ENCODE data around the gene LRRC46. TPM values are rescaled to one million over a fixed set of nuclear protein-coding genes. Genes with fewer than 3 reads are reported as not detected.

Gene LRRC46
- total RNA-seq, 1 donor from 2014 or later = 1.1 TPM

- peaks cover 12% of the 10 kb centered on the region for H3K36me3 ChIP-seq
- TF ChIP-seq, protein P1, sequence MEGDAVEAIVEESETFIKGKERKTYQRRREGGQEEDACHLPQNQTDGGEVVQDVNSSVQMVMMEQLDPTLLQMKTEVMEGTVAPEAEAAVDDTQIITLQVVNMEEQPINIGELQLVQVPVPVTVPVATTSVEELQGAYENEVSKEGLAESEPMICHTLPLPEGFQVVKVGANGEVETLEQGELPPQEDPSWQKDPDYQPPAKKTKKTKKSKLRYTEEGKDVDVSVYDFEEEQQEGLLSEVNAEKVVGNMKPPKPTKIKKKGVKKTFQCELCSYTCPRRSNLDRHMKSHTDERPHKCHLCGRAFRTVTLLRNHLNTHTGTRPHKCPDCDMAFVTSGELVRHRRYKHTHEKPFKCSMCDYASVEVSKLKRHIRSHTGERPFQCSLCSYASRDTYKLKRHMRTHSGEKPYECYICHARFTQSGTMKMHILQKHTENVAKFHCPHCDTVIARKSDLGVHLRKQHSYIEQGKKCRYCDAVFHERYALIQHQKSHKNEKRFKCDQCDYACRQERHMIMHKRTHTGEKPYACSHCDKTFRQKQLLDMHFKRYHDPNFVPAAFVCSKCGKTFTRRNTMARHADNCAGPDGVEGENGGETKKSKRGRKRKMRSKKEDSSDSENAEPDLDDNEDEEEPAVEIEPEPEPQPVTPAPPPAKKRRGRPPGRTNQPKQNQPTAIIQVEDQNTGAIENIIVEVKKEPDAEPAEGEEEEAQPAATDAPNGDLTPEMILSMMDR (IDR thresholded peaks at IDR 0.05) = peak; percentile 49
- ATAC-seq = peak; percentile 67
- H3K9me3 ChIP-seq = no peaks in the 10 kb centered on the region
- intact Hi-C loops (cut with DNase I) = no loop called here
- no peak for DNase-seq
- H3K27ac ChIP-seq = no peak overlapping the region
- H3K4me1 ChIP-seq = no peaks in the 10 kb centered on the region
- H3K4me3 ChIP-seq = no peak overlapping the region
- H3K27me3 ChIP-seq = no peaks in the 10 kb centered on the region
Observed at GRCh38 chr17:47802341-47803022, 29.0 kb upstream of the LRRC46 start.

DNA sequence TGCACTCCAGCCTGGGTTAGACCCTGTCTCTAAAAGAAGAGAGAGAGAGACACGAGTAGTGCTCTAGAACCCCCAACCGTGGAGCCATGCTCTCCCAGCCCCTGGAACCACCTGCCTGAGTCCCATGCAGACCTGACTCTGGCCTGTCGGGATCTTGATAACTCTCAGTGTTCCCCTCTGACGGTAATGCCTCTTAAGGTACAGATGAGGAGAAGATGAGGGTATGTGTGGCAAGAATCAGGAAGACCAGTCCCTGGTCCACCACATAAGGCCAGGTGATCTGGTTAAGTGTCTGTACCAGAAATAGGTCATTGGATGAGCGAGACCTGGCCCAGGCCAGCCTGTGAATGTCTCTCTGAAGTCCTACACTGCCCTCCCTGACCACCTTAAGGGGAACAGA is 28.3 kb upstream of the LRRC46 start:
- TF ChIP-seq, protein P1 (IDR thresholded peaks at IDR 0.05) = no peak
- no peak for DNase-seq
- intact Hi-C loops (cut with DNase I) = no loop called here
- no peaks in the 10 kb centered on the region for H3K4me1 ChIP-seq
- H3K9me3 ChIP-seq = no peaks in the 10 kb centered on the region
- no peak overlapping the region for H3K4me3 ChIP-seq
- H3K27ac ChIP-seq = no peak overlapping the region
- peaks cover 19% of the 10 kb centered on the region for H3K36me3 ChIP-seq
- no peak for ATAC-seq
- no peaks in the 10 kb centered on the region for H3K27me3 ChIP-seq

DNA sequence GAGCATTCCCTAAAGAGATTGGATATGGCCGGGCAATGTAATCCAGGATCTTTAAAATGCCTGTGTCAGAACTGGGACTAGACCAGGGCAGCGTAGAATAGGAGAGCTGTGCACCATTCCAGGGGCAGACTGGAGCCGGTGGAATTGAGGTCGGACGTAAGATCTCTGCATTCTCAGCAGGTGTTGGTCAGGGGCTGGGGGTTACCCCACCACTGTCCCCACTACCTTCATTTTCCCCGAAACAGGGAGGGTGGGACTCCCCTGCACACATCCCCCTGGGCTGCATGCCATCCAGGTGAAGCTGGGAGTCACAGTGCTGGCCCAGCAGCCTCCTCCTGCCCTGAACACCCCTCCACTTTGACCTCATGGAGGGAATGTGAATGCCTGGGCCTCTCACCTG is 27.7 kb upstream of the LRRC46 start:
- TF ChIP-seq, protein P1 (IDR thresholded peaks at IDR 0.05) = no peak
- intact Hi-C loops (cut with DNase I) = no loop called here
- no peak for DNase-seq
- Histone ChIP-seq H3K27ac (no peak overlapping the region), H3K27me3 (no peaks in the 10 kb centered on the region), H3K4me1 (no peaks in the 10 kb centered on the region), H3K36me3 (peaks cover 24% of the 10 kb centered on the region), H3K9me3 (no peaks in the 10 kb centered on the region), H3K4me3 (no peak overlapping the region)
- ATAC-seq = no peak

DNA sequence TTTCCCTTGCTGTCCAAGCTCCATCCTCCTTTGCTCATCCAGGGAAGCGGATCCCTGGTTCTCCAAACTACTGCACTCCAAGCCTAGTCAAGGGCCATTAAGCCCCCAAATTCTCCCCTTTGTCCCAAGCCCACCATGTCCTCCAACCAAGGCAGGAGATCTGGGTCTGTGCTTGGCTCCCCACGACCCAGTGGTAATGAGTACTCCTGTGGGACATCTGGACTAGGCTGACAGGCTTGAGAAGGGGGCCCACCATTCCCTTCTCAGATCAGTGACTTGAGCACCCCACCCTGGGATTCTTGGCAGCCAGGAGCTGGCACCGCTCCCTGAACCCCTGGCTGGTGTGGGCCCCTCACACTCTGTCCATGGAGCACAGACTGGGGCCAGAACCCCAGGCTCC is 27.0 kb upstream of the LRRC46 start:
- Histone ChIP-seq H3K36me3 (peaks cover 31% of the 10 kb centered on the region), H3K27me3 (no peaks in the 10 kb centered on the region), H3K27ac (no peak overlapping the region), H3K9me3 (no peaks in the 10 kb centered on the region), H3K4me1 (no peaks in the 10 kb centered on the region), H3K4me3 (no peak overlapping the region)
- DNase-seq (peak; percentile 9), ATAC-seq (no peak)
- TF ChIP-seq, protein P1 (IDR thresholded peaks at IDR 0.05) = no peak
- intact Hi-C loops (cut with DNase I) = no loop called here

GRCh38 chr17:47806026-47806912 is 25.2 kb upstream of the LRRC46 start:
- intact Hi-C loops (cut with DNase I) = no loop called here
- no peak for DNase-seq
- Histone ChIP-seq H3K9me3 (no peaks in the 10 kb centered on the region), H3K27ac (no peak overlapping the region), H3K36me3 (peaks cover 37% of the 10 kb centered on the region), H3K27me3 (no peaks in the 10 kb centered on the region), H3K4me1 (no peaks in the 10 kb centered on the region), H3K4me3 (no peak overlapping the region)
- ATAC-seq = no peak
- TF ChIP-seq, protein P1 (IDR thresholded peaks at IDR 0.05) = no peak
